ENCODE measurements around the gene VMO1.
"Not testable (repeated sequence)": the region's sequence is repeated elsewhere in the genome, so short reads cannot be mapped to it uniquely, and the experiment has no call there.

Gene VMO1, protein sequence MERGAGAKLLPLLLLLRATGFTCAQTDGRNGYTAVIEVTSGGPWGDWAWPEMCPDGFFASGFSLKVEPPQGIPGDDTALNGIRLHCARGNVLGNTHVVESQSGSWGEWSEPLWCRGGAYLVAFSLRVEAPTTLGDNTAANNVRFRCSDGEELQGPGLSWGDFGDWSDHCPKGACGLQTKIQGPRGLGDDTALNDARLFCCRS

DNA sequence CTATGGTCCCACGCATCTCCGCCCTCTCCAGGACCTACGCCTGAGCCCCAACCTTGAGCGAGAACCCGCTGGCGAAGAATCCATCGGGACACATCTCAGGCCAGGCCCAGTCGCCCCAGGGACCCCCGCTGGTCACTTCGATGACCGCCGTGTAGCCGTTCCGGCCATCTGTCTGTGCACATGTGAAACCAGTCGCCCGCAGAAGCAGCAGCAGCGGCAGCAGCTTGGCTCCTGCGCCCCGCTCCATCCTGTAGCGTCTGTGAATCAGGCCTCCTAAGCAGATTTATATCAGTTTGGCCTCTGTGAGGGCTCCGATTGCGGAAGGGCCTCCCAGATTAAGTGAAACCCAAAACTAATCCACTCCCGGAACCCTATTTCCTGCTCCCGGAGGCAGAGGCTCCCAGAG is at the start of gene VMO1:
Gene VMO1, minus strand, starts transcription at position 259 of the 406 bp plus-strand sequence. Its CDS starts 12 bp downstream, at position 247.
- DNase-seq (ENCODE audit: low read depth) = peak; percentile 28

DNA sequence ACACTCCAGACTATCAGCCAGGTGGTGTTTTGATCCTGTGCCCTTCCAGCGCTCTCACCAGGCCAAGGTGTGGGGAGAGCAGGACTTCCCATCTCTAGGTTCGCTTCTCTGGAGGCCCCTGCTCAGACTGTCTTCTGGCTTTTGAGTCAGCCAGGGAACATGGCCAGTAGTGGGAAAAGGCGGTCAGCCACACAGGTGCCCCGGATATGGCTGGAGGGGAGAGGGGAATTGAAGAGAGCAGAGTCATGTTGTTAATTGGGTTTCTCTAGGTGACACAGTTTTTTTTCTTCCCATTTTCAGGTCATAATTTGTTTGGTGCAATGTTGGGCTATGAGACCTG is 48.5 kb upstream of the VMO1 start:
- DNase-seq (ENCODE audit: low read depth) = no peak

DNA sequence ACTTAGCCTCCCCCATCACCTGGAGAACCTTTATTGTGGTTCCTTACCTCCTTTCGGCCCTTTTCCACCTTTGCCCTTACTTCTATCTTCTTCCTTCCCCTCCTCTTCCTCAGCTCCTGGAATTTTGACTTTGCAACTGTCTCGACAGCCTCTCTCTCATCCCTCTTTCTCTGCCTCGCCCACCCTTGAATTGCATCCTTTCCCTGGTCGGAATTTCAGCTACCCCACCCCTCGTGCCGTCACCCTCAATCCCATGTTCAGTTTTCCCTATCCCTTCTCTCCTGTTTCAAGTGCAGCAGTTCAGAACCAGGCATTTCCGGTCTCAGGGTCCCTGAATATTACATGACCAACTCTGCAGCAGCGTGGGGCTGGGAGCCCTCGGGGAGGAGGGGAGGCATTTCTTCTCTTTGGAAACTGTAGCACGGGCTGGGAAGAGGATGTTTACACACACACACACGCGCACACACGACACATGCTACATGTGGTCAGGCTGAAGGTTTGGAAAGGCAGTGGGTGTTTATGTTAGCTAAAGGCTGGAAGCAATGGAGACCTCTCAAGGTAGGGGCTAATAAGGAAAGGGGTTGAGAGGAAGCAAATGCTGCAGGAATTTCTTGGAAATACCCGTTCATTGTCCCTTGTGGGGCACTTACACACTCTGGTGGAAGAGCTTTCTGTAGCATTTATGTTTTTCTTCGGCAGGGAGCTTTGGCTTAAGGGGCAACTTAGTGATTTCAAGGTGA is 47.9 kb upstream of the VMO1 start:
- peak; percentile 72 for DNase-seq (ENCODE audit: low read depth)

DNA sequence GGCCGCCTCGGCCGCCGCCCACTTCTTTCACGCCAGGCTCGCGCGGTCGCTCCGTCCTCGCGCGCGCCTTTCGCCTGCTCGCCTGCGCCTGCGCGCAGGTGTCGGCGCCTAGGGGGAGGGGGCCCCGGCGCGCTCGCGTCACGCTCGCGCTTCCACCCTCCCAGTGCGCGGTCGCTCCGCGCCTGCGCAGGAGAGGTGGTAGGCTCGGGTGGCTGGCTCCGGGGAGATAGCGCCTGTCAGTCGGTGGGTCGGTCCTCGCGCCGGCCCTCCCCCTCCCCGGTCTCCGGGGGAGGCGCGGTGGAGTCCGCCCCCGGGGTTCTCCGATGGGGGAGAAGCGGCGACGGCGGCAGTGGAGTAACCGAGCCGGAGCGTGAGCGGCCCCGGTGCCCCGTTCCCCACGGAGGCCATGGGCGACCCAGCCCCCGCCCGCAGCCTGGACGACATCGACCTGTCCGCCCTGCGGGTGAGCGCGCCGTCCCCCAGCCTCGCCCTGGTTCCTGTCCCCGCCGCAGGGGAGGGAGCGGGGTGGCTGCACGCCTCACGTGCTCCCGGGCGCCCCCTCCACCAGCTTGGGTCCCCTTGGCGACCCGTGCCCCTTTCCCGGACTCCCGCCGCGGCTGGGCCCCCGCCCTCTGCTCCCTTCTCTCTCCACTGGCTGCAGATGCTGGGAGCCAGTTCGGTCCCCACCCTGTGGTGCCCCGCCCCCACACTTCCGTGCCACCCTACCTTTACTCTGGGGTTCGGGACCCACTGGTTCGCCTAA is 47.2 kb upstream of the VMO1 start, which contains the start of gene MINK1:
Gene MINK1, plus strand, starts transcription at position 163 of the 763 bp plus-strand sequence. Its CDS starts 244 bp downstream, at position 407.
- peak; percentile 93 for DNase-seq (ENCODE audit: low read depth)

DNA sequence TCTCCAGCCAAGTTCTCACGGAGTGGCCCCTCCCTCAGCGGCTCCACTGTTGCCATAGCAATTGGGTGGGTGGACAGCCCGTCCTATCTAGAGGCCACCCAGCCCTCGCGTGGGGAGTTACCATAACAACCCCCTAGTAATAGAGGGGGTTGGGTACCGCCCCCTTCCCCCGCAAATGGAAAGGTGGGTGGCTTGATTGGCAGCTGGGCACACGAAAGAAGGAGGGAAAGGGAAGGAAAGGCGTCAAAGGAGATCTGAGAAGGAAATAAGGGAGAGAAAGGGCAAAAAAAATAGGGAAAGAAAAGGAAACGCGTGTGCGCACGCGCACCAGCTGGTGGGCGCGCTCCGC is 46.6 kb upstream of the VMO1 start:
- not testable (repeated sequence) for DNase-seq (ENCODE audit: low read depth)

DNA sequence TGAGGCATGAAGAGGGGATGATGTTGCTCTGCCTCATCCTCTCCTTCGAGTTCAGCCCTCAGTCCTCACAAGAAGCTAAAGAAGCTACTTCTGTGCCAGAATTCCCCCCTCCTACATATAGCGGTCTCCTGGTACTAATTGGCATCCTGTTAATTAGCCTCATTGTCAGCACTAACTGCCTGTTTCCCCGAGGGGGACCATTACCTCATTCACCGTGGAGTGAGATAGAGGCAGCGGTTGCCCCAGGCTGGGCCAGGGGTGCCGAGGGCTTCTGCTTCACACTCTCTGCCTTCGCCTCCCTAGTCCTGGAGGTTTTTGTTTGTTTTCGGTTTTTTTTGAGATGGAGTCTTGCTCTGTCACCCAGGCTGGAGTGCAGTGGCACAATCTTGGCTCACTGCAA is 41.2 kb upstream of the VMO1 start:
- no peak for DNase-seq (ENCODE audit: low read depth)

DNA sequence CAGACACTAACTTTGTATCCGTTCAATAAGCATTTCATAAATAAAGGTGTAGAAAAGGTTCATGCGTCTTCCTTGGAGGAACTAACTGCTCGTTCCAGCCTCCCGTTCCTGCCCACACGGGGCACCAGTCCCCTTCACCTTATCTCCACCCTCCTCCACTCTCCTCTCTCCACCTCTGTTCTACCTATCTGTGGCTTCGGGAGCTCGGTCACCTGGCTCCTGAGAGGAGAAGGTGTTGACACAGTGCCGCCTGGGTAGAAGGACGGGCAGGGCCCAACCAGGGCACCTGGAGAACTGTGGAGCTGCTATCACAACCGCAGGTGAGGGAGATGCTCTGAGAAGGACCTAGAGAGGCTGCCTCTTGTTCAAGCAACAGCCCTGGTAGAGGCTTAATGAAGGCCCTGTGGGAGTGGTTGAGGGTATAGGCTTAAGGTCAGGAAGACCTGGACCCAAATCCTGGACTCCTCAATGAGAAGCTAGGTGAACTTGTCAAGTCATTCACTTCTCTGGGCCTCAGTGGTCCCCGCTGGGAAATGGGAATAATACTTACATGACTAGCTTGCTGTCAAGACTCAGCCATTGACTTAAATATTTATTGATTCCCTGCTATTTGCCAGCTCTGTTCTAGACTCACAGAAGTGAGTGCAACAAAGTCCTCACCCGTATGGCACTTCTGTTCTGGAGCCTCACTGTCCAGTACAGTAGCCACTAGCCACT is 37.4 kb upstream of the VMO1 start:
- no peak for DNase-seq (ENCODE audit: low read depth)

DNA sequence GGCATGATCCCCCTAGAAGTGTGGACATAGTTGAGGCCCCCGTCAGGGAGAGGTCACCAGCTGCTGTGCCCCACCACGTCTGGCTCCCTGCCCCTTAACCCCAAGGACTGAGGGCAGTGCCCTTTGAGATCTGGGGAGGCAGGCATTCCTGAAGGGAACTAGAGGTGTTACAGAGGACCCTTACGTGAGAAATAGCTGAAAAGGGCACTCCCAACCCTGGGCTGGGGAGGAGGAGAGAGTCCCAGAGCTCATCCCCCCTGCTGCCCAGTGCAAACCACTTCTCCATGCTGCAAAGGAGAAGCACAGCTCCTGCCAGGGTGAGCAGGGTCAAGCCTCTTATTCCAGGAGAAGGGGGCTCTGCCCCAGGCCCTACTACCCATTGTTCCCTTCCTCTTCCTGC is 36.7 kb upstream of the VMO1 start:
- no peak for DNase-seq (ENCODE audit: low read depth)

DNA sequence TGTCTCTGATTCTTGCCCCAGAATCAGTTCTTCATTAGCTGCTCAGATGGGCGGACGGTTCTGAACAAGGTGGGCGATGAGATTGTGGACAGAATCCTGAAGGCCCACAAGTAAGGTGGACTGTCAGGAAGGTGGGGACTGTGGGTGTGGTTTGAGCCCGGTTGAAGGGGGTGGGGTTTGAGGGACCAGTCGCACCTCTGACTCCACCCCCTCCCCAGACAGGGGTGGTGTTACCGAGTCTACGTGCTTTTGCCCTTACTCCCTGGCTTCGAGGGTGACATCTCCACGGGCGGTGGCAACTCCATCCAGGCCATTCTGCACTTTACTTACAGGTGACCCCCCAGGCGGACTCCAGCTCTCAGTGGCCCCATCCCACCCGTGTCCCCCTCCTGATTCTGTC is 32.1 kb upstream of the VMO1 start:
- no peak for DNase-seq (ENCODE audit: low read depth)

DNA sequence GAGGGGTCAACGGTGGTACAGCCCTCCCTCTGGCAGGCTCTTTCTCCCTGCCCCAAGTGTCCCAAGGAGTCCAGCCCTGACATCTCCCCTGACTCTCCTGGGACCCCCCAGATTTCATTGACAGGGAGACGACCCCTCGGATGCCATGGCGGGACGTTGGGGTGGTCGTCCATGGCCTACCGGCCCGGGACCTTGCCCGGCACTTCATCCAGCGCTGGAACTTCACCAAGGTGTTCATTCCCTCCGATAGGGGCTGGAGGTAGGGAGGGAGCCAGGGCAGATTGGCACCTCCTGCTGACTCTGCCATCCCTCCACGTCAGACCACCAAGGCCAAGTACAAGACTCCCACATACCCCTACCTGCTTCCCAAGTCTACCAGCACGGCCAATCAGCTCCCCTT is 30.7 kb upstream of the VMO1 start:
- no peak for DNase-seq (ENCODE audit: low read depth)

DNA sequence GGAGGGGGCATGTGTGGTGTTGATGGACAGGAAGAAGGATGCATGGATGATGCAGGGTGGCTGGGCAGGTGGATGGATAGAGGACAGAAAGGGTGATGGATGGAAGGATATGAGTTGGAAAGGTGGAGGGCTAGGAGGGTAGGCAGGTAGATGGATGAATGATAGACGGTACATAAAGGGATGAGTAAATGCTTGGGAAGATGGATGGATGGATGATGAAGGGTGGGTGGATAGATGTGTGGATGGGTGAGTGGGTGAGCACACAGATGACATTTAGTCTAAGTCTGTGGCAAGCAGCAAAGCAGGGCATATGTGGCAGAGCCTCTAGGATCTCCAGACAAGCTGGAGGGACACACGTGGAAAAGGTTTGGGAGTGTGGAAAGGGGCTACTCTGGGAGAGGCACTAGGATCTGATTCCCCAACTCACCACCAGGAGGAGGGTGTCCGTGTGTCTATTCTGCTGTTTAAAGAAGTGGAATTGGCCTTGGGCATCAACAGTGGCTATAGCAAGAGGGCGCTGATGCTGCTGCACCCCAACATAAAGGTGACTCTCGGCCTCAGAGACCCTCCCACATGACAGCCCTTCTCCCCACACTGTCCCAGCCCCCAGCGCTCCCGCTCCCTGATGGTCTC is 29.0 kb upstream of the VMO1 start:
- DNase-seq (ENCODE audit: low read depth) = peak; percentile 24

DNA sequence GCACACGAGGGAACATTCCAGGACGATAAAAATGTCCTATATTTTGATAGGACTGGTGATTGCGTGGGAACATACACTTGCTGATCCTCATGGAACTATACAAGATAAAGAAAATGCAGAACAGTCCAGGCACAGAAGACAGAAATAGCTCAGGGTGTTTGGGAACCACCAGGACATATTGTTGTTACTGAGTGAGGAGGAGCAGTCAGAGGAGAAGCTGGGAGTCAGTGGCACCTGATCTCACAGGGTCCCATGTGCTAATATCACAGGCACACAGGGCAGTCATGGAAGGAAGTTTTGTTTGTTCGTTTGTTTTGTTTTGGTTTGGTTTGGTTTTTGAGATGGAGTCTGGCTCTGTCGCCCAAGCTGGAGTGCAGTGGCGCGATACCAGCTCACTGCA is 26.5 kb upstream of the VMO1 start:
- no peak for DNase-seq (ENCODE audit: low read depth)

DNA sequence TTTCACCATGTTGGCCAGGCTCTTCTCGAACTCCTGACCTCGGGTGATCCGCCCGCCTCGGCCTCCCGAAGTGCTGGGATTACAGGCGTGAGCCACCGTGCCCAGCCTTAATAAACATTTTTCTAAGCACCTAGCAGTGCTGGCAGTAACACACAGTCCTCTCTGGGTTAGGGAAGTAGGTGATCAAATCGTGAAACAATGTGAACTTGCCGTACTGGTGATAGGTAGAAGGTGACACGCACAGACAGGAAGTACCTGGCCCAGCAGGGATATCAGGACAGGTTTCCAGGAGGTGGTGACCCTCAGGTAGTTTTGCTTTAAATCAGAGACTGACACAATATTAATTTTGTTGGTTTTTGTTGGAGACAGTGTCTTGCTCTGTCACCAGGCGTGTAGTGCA is 25.3 kb upstream of the VMO1 start:
- no peak for DNase-seq (ENCODE audit: low read depth)

DNA sequence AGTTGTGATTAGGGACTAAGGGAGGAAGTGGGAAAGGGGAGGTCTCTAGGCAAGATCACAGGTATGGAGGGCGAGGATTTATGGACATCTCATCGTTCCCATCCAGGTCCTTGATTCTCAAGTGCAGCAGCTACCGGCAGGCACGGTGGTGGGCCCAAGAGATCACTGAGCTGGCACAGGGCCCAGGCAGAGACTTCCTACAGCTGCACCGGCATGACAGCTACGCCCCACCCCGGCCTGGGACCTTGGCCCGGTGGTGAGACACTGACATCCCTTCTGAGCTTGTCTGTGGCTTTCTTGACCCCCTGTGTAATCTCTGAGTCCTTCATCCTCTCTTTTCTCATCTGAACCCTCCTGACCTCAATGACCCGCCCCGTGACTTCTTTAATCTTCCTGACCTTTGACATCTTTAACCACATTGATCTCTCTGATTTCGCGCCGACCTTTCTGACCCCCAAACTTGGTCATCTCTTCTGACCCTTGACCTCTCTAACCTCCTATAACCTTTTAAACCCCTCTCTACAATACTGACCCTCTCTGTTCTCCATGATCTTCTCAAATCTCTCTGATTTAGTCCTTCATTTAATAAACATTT is 24.6 kb upstream of the VMO1 start:
- no peak for DNase-seq (ENCODE audit: low read depth)

DNA sequence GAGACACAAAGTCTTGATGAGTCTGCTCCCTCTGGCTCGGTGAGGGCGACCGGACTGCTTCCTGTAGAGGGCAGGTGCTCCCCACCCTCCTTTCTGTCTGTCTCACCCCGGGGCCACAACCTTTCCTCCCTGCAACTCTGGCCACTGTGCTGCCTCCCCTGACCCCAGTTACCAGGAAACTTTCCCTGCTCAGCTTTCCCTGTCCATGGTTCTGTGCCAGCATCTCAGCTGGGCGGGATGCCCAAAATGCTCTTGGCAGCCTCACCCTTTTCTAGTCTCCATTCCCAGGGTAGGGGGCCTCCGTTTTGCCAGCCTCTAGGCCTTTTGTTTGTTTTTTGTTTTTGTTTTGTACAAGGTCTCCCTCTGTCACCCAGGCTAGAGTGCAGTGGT is 22.2 kb upstream of the VMO1 start:
- DNase-seq (ENCODE audit: low read depth) = no peak

DNA sequence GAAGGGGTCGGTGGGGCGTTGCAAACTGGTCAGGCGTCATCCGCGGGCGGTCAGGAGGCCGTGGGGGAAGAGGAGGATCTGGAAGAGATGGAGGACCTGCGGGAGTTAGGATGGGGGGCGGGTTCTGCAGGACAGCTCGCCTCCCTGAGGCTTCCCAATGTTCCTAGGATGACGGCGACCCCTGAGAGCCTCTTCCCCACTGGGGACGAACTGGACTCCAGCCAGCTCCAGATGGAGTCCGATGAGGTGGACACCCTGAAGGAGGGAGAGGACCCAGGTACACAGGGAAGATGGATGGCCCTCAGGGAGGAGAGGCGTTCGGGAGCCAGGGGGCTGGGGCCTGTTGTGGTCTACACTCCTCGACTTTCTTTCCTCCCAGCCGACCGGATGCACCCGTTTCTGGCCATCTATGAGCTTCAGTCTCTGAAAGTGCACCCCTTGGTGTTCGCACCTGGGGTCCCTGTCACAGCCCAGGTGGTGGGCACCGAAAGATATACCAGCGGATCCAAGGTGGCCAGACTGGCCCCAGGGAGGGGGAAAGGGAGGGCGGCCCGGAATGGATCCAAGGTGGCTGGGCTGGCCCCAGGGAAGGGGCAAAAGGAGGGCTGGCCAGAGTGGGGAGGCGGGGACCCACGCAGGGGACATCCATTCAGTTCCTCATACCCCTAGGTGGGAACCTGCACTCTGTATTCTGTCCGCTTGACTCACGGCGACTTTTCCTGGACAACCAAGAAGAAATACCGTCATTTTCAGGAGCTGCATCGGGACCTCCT is 21.6 kb upstream of the VMO1 start:
- peak; percentile 28 for DNase-seq (ENCODE audit: low read depth)

DNA sequence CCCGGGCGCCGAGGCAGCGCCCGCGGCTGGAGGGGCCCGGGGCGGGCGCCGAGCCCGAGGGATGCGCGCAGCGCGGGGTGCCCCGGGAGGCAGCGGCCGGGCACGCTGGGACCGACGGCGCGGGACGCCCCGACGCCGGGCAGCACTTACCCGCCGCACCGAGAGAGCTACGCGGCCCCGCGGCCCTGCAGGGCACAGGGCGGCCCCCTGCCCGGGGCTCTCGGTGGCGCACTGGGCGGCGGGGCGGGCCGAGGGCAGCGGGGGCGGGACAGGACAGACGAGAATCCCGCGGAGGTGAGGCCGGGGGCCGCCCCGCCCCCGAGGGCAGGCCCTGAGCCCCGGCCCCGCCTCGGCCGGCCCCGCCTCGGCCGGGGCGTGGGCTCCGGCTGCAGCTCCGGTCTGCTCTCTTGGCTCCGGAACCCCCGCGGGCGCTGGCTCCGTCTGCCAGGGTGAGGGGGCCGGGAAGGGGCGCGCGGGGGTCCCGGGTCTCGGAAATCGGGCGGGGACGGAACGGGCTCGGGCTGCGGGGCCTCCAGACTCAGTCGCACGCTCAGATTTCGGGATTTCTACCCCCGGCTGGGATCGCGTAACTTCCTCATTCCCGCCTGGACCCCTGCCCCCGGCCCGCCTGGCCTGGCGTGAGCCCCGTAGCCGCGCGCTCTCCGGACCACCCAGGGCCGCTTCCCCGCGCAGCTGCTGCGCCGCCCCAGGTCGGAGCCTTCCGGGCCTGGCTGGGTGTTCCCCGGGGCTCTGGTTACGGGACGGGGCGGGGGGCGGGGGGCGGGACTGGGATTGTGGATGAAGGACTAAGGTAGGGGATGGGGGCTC is 20.8 kb upstream of the VMO1 start, which contains the start of gene PLD2:
Gene PLD2, plus strand, starts transcription at position 376 of the 828 bp plus-strand sequence. CDS start 621 bp downstream, outside the sequence.
- DNase-seq (ENCODE audit: low read depth) = peak; percentile 88

DNA sequence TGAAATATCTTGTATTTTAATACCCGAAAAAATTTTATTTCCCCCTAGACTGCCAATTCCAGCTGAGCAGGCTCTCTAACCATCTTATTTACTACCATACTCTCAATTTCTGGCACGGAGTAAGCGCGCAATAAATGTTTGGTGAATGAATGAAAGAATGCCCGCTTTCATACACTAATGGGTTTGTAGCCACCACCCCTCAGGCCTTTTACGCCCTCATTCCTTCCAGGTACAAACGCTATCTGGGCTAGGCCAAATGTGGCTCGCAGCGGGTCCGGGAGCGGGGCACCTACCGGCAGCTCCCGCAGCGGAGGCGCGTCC is 20.3 kb upstream of the VMO1 start:
- peak; percentile 42 for DNase-seq (ENCODE audit: low read depth)

DNA sequence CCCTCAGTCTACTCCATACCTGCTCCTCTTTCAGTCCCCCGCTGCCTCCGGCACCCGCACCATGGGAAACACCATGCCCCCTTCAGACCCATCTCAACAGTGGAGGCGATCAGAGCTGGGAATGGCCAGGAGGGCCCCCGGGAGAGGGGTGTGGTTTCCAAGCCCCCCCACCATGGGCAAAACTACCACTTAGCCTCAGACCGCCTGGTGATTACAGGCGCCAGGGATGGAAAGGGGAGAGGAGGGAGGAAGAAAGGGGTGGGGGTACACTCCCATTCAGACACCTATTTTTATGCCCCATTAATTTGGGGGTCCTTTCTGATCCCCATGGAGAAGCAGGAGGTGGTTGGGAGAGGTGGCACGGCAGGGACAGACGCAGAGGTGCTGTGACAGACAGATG is 16.1 kb upstream of the VMO1 start, which contains the start of gene C17orf114:
Gene C17orf114, minus strand, starts transcription at position 101 of the 400 bp plus-strand sequence.
- no peak for DNase-seq (ENCODE audit: low read depth)

Measured in ELR (cell line).